ENCODE measurements around the gene PPP1R3C. TPM values are rescaled to one million over a fixed set of nuclear protein-coding genes. Genes with fewer than 3 reads are reported as not detected.

Gene PPP1R3C
- total and polyA plus RNA-seq, 2 donors (not counting 3 experiments of a cell fraction or from before 2014, with no cell fraction given), result 1.6 to 2.0 TPM

DNA sequence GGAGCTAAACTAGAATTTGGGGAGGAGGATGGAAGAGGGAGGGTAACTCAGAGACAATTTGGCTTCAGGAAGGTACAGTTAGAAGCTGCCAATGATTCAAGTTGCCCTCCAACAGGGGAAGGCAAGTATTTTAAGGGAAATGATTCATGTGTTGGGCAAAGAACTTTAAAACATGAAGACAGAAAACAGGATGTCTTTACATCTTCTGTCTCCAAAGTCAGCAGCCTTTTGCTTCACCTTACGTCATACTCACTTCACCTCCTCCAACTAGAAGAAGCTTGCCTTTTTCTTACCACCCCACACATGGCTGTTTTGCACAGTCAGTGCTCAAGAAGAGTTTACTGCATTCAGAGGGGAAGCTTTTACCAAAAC, 36.1 kb downstream of the PPP1R3C start:
- Histone ChIP-seq H4K20me1 (replicated peaks; ENCODE audit: control insufficient read depth, extremely low read depth, insufficient read depth, low read length) (no peaks in the 10 kb centered on the region), H3K4me2 (ENCODE audit: insufficient read depth, low read length) (peak overlapping the region; percentile 43), H3K9me3 (replicated peaks; ENCODE audit: control insufficient read depth, insufficient read depth, low read length) (no peaks in the 10 kb centered on the region), H3K27ac (ENCODE audit: insufficient read depth, low read depth, low read length) (peak overlapping the region; percentile 74), H3K27me3 (ENCODE audit: control insufficient read depth in 2 of 2, insufficient read depth in 2 of 2, low read length in 2 of 2) (no peaks in the 10 kb centered on the region), H3K4me3 (replicated peaks in 1 of 3; ENCODE audit: insufficient read depth in 1 of 3, low read depth in 1 of 3, low read length in 3 of 3) (peak overlapping the region in 1 of 3 experiments; percentile 8), H3K36me3 (ENCODE audit: control insufficient read depth in 2 of 2, extremely low read depth in 1 of 2, insufficient read depth in 2 of 2, low read length in 2 of 2) (no peaks in the 10 kb centered on the region), H3K9me1 (replicated peaks; ENCODE audit: control insufficient read depth, extremely low read depth, insufficient read depth, low read length) (no peaks in the 10 kb centered on the region), H3K79me2 (ENCODE audit: control insufficient read depth, insufficient read depth, low read length) (no peaks in the 10 kb centered on the region), H2AFZ (ENCODE audit: low read depth, low read length) (peak overlapping the region; percentile 58), H3K4me1 (ENCODE audit: control insufficient read depth, extremely low read depth, insufficient read depth, low read length) (peaks cover 29% of the 10 kb centered on the region), H3K9ac (replicated peaks; ENCODE audit: extremely low read depth, insufficient read depth, low read length) (peak overlapping the region; percentile 19)
- FAIRE-seq (peak; percentile 88), DNase-seq (ENCODE audit: low read depth, low spot score) (peak; percentile 88)
- TF ChIP-seq POLR2A (IDR thresholded peaks at IDR 0.05; ENCODE audit: low read depth, low read length), result peak; percentile 50
- peak; percentile 23 for TF ChIP-seq POLR2AphosphoS5 (IDR thresholded peaks at IDR 0.05; ENCODE audit: insufficient read depth, low read depth, low read length)
- peak; percentile 55 for TF ChIP-seq FOS (IDR thresholded peaks at IDR 0.05; ENCODE audit: borderline replicate concordance, insufficient read depth, low read length)
- TF ChIP-seq EZH2 (IDR thresholded peaks at IDR 0.05; ENCODE audit: borderline replicate concordance, low read depth, low read length, severe bottlenecking), result no peak
- TF ChIP-seq MAX (IDR thresholded peaks at IDR 0.05; ENCODE audit: insufficient read depth, insufficient read length), result no peak
- TF ChIP-seq JUN (IDR thresholded peaks at IDR 0.05; ENCODE audit: borderline replicate concordance, insufficient read depth, insufficient read length, low read depth), result peak; percentile 56
- no TSS peak for BruUV-seq (replicated peaks)
- intact Hi-C loops (cut with micrococcal nuclease) (loop anchor here (1.0 to 2.0 kb wide), 2 partner anchors 7 to 186 kb away; partner anchors contain the start of gene HECTD2), dilution Hi-C loops (cut with MboI; ENCODE audit: extremely low pct_ligation_motif_present, low sequenced_read_pairs) (no loop called here)
- POLR2A ChIA-PET, result no interaction called here
- CTCF ChIA-PET, result interaction anchor here (0.8 to 2.0 kb wide), 8 partner anchors 9 to 298 kb away, joined by 3 to 10 read pairs (median 4); partner anchors contain the start of gene PPP1R3C

DNA sequence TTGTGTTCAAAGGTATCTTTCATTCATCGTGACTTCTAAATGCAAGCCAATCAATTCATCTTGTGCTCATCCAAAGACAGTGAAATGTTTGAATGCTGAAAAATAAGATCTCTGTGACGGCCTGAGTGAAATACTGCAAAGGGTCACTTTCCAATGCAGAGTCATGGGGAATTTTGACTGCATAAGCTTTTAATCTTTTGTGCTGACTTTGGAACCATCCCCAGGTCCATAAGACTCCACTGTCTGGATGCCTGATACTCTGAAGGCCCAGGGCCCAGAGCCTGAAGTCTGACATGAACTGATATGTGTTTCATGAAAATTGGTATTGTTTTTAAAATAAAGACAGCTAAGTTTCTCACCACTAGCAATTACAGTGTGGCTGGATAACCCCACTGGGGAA, 39.0 kb downstream of the PPP1R3C start:
- Histone ChIP-seq H3K9me3 (replicated peaks; ENCODE audit: control insufficient read depth, insufficient read depth, low read length) (no peaks in the 10 kb centered on the region), H4K20me1 (replicated peaks; ENCODE audit: control insufficient read depth, extremely low read depth, insufficient read depth, low read length) (no peaks in the 10 kb centered on the region), H3K36me3 (ENCODE audit: control insufficient read depth in 2 of 2, extremely low read depth in 1 of 2, insufficient read depth in 2 of 2, low read length in 2 of 2) (no peaks in the 10 kb centered on the region), H3K9me1 (replicated peaks; ENCODE audit: control insufficient read depth, extremely low read depth, insufficient read depth, low read length) (no peaks in the 10 kb centered on the region), H3K9ac (replicated peaks; ENCODE audit: extremely low read depth, insufficient read depth, low read length) (no peak overlapping the region), H3K27me3 (ENCODE audit: control insufficient read depth in 2 of 2, insufficient read depth in 2 of 2, low read length in 2 of 2) (no peaks in the 10 kb centered on the region), H3K4me1 (ENCODE audit: control insufficient read depth, extremely low read depth, insufficient read depth, low read length) (peaks cover 52% of the 10 kb centered on the region), H2AFZ (ENCODE audit: low read depth, low read length) (no peak overlapping the region), H3K4me3 (replicated peaks in 1 of 3; ENCODE audit: insufficient read depth in 1 of 3, low read depth in 1 of 3, low read length in 3 of 3) (no peak overlapping the region), H3K27ac (ENCODE audit: insufficient read depth, low read depth, low read length) (no peak overlapping the region), H3K79me2 (ENCODE audit: control insufficient read depth, insufficient read depth, low read length) (no peaks in the 10 kb centered on the region), H3K4me2 (ENCODE audit: insufficient read depth, low read length) (no peak overlapping the region)
- TF ChIP-seq POLR2A (IDR thresholded peaks at IDR 0.05; ENCODE audit: low read depth, low read length), result no peak
- TF ChIP-seq GATA2 (IDR thresholded peaks at IDR 0.05; ENCODE audit: insufficient read depth, insufficient read length, low read depth, low read length), result no peak
- ChIA-PET POLR2A (no interaction called here), CTCF (interaction anchor here (1.5 kb wide), 1 partner anchor 10 kb away, joined by 3 read pairs; no protein-coding TSS in a partner anchor)
- intact Hi-C loops (cut with micrococcal nuclease), result no loop called here
- dilution Hi-C loops (cut with MboI; ENCODE audit: extremely low pct_ligation_motif_present, low sequenced_read_pairs), result no loop called here
- FAIRE-seq, result no peak
- no peak for DNase-seq (ENCODE audit: low read depth, low spot score)
- BruUV-seq (replicated peaks), result no TSS peak

Measured in endothelial cell of umbilical vein (primary cell).